CD4-positive, alpha-beta T cell treated with Interleukin-4 for 1 hour (primary cell): ENCODE data around the gene ATP9A.
"Not testable (repeated sequence)": the region's sequence is repeated elsewhere in the genome, so short reads cannot be mapped to it uniquely, and the experiment has no call there.

Experiments
- DNase-seq, 2 donors: peaks; one replicate each; pipeline ENCODE4 v3.0.0-alpha.2; 2020 to 2022

Gene ATP9A

DNA sequence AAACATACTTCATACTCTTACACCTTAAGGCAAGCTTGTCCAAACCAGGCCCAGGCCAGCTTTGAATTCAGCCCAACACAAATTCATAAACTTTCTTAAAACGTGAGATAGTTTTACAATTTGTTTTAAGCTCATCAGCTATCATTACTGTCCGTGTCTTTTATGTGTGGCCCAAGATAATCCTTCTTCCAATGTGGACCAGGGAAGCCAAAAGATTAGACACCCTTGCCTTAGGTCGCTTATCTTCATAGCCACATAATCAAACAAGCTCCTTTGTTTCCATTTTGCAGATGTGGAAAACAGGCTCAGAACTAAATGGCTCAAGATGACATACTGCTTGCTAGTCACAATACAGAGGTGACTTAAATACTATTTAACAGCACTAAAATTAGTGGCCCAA, 28.1 kb upstream of the ATP9A start:
- DNase-seq, result no peak

DNA sequence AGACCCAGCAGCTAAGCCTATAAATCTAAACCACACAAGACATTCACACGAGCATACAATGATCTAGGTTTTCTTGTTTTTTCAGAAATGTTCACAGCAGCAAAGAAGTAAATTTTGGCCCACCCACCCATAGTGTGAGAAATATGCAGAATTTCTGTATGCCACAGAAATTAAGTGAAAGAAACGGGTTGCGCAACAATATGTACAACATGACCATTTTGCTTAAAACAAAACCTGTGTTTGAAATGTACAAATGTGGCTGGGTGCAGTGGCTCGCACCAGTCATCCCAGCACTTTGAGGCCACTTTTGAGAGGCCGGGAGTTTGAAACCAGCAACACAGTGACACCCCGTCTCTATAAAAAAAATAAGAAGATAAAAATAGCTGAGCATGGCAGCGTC, 24.8 kb upstream of the ATP9A start:
- DNase-seq, result no peak

GRCh38 chr20:51791626-51792025, 23.4 kb upstream of the ATP9A start:
- no peak for DNase-seq

DNA sequence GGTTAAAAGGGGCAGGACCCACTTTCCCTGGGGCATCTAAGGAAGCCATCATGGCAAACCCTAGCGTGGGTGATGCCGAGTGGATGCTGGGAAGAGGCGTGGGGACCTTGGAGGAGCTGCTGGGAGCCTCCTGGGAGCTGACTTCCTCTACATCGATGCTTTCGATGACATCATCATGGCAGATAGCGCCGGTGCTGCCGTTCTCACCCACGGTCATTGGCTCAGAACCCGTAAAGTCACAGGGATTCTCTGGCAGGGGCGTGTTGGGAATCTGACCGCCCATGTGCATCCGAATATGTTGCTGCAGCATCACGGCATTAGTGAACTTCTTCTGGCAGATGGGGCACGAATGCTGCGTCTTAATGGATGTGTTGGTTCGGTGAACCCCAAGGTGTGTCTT, 22.1 kb upstream of the ATP9A start:
- no peak for DNase-seq

DNA sequence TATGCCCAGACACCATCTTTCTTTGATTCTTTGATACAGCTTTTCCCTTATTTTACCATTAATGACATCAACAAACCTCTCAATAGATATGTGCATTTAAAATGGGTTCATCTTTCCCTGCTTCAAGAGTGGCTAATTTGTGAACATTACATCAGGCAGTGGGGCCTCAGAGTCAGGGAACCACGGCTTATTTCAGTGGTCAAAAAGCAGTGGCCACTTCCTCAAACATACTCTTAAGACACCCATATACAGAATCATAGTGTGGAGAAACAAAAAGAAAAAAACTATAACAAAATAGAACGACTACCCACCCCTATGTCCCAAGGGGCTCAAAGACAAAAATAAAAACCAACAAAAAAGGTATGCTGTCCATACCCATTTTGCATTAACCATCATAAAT, 21.2 kb upstream of the ATP9A start:
- DNase-seq, result no peak

- no peak for DNase-seq
These were observed 20.6 kb upstream of the ATP9A start for GRCh38 chr20:51788822-51789221.

GRCh38 chr20:51784299-51784698, 16.1 kb upstream of the ATP9A start:
- no peak for DNase-seq

DNA sequence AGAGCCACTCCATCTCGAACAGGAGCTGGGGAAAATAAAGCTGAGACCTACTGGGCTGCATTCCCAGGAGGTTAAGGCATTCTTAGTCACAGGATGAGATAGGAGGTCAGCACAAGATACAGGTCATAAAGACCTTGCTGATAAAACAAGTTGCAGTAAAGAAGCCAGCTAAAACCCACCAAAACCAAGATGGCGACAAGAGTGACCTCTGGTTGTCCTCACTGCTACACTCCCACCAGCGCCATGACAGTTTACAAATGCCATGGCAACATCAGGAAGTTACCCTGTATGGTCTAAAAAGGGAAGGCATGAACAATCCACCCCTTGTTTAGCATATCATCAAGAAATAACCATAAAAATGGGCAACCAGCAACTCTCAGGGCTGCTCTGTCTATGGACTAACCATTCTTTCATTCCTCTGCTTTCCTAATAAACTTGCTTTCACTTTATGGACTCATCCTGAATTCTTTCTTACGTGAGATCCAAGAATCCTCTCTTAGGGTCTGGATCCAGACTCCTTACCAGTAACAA, 10.1 kb upstream of the ATP9A start:
- not testable (repeated sequence) for DNase-seq

DNA sequence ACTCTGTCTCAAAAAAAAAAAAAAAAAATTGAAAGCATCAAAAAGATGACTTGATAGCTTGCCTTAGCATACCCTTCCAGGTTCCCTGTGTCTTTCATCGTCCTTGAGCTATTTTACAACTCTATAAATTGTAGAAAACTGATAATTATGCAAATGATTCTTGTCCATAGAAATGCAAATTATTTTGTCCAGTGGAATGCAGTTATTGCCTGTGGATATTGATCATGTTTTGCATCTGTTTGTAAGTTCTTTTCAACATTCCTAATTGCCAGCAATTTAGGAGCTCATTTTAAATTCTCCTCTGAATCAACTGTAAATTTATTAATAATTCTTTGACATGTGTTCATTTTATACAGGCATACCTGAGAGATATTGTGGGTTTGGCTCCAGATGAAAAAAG, 7.1 kb upstream of the ATP9A start:
- DNase-seq, result no peak

GRCh38 chr20:51772236-51772635, 4.0 kb upstream of the ATP9A start:
- DNase-seq, result no peak

- no peak for DNase-seq
These were observed 1.9 kb upstream of the ATP9A start for GRCh38 chr20:51769976-51770615.

GRCh38 chr20:51768759-51769517, 748 bp upstream of the ATP9A start:
- no peak for DNase-seq

GRCh38 chr20:51766994-51767866, 960 bp downstream of the ATP9A start:
- DNase-seq, result peak; percentile 68 to 69

- not testable (repeated sequence) for DNase-seq
These were observed 2.8 kb downstream of the ATP9A start for GRCh38 chr20:51765381-51765780.

GRCh38 chr20:51763965-51764602, 4.1 kb downstream of the ATP9A start:
- DNase-seq, result no peak

GRCh38 chr20:51760905-51761546, 7.2 kb downstream of the ATP9A start:
- no peak for DNase-seq

- DNase-seq, result no peak
These were observed 8.2 kb downstream of the ATP9A start for GRCh38 chr20:51759769-51760510.

DNA sequence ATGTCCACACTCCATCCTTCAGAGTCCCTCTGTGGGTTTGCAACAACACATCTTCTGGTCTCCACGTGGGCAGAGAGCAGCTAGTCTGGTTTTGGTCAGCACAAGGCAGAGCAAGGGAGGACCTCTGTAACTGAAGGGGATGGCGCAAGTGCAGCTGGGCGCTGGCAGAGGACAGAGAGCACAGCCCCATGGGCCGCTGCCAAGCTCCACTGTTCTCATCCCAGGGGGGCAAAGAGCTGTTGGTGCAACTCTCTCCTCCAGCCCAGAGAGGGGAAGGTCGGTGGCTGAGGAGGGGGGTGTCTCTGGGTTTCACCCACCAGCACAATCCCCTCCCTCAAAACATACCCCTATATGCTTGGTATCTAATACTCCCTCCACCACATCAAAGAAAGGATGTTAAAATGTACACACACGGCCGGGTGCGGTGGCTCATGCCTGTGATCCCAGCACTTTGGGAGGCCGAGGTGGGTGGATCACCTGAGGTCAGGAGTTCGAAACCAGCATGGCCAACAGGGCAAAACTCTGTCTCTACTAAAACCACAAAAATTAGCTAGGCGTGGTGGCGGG, 9.1 kb downstream of the ATP9A start:
- no peak for DNase-seq

DNA sequence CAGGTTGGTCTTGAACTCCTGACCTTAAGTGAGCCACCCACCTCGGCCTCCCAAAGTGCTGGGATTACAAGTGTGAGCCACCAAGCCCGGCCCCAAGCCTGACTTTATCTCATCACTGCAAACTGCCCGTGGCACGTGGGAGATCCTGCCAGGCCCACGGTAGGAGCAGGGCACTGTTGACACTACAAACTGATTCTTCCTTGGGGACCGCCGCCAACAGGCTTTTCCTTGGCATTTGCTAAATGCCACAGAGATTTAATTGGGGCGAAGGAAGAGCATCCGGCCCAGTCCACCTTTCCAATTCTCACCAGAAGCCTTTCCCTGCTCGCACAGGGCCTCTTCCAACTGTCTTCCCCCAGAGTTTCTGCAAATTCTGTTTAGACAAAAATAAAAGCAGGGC, 11.0 kb downstream of the ATP9A start:
- no peak for DNase-seq

- DNase-seq, result no peak
These were observed 11.5 kb downstream of the ATP9A start for GRCh38 chr20:51756653-51757052.

DNA sequence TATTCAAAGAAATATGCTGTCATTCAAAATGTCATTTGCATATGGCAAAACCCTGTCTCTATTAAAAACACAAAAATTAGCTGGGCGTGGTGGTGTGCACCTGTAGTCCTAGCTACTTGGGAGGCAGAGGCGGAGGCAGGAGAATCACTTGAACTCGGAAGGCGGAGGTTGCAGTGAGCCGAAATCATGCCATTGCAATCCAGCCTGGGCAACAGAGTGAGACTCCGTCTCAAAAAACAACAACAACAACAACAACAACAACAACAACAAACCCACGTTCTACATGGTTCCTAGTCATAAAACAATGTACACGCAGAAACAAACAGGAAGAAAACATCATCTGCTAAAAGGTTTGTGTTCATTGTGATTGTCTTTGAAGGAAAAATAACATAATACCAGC, 15.0 kb downstream of the ATP9A start:
- not testable (repeated sequence) for DNase-seq
